ENCODE results near the gene EEPD1. TPM values are rescaled to one million over a fixed set of nuclear protein-coding genes. Genes with fewer than 3 reads are reported as not detected.

Gene EEPD1
- total RNA-seq, 1 donor = 5.2 TPM

DNA sequence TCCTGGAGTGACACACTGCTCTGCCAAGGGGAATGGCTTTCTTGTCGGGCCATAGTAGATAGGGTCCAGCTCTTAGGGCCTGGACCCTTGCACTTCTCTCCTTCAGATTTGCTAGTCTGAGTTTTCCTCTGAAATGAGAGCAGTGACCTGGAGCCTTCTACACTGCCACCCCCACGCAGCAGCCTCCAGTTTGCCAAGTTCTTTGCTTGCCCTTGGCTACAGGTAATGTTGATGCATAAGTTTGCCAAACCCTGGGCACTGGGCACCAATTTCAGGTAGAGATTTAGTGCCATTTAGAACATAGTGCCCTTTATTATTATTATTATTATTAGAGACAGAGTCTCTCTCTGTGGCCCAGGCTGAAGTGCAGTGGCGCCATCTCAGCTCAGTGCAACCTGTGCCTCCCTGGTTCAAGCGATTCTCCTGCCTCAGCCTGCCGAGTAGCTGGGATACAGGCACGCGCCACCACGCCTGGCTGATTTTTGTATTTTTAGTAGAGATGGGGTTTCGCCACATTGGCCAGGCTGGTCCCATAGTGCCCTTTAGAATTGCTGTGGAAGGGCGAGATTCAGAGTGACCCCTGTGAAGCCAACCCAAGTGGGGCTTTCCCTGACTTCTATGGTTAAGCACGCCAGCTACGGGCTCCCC, 14.5 kb downstream of the EEPD1 start:
- TF ChIP-seq, protein P1, sequence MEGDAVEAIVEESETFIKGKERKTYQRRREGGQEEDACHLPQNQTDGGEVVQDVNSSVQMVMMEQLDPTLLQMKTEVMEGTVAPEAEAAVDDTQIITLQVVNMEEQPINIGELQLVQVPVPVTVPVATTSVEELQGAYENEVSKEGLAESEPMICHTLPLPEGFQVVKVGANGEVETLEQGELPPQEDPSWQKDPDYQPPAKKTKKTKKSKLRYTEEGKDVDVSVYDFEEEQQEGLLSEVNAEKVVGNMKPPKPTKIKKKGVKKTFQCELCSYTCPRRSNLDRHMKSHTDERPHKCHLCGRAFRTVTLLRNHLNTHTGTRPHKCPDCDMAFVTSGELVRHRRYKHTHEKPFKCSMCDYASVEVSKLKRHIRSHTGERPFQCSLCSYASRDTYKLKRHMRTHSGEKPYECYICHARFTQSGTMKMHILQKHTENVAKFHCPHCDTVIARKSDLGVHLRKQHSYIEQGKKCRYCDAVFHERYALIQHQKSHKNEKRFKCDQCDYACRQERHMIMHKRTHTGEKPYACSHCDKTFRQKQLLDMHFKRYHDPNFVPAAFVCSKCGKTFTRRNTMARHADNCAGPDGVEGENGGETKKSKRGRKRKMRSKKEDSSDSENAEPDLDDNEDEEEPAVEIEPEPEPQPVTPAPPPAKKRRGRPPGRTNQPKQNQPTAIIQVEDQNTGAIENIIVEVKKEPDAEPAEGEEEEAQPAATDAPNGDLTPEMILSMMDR (IDR thresholded peaks at IDR 0.05; ENCODE audit: insufficient read depth, low read depth, low read length) = no peak
- no peak for DNase-seq (ENCODE audit: low read depth)
- H3K4me3 ChIP-seq (ENCODE audit: low read depth, low read length) = no peak overlapping the region

- DNase-seq (ENCODE audit: low read depth) = no peak
- H3K4me3 ChIP-seq (ENCODE audit: low read depth, low read length) = no peak overlapping the region
- TF ChIP-seq, protein P1 (IDR thresholded peaks at IDR 0.05; ENCODE audit: insufficient read depth, low read depth, low read length) = no peak
Observed at GRCh38 chr7:36171503-36171902, 18.4 kb downstream of the EEPD1 start.

GRCh38 chr7:36175886-36176285, 22.8 kb downstream of the EEPD1 start:
- TF ChIP-seq, protein P1 (IDR thresholded peaks at IDR 0.05; ENCODE audit: insufficient read depth, low read depth, low read length) = no peak
- DNase-seq (ENCODE audit: low read depth) = no peak
- H3K4me3 ChIP-seq (ENCODE audit: low read depth, low read length) = no peak overlapping the region

GRCh38 chr7:36176697-36177096, 23.6 kb downstream of the EEPD1 start:
- no peak for DNase-seq (ENCODE audit: low read depth)
- TF ChIP-seq, protein P1 (IDR thresholded peaks at IDR 0.05; ENCODE audit: insufficient read depth, low read depth, low read length) = no peak

DNA sequence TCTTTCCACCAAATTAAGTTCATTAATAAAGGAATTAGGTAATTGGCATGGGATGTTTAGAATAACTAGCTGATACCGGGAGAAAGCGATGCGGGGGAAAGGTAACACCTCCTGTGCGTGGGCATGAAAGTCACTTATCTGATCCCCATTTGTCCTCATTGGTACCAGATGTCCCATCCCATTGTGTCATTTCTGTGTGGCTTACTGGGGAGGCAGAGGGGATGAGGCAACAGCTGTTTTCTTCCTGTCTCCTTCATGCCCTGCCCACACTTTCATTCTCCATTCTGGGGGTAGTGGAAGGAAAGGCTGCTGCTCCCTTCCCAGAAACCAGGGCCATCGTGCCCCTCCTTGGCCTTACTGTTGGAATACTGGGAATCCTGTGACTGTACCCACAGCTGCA, 27.1 kb downstream of the EEPD1 start:
- DNase-seq (ENCODE audit: low read depth) = no peak
- no peak overlapping the region for H3K4me3 ChIP-seq (ENCODE audit: low read depth, low read length)

More at GRCh38 chr7:36176697-36177096, 23.6 kb downstream of the EEPD1 start:
- no peak overlapping the region for H3K4me3 ChIP-seq (ENCODE audit: low read depth, low read length)

GRCh38 chr7:36181668-36182067, 28.6 kb downstream of the EEPD1 start:
- no peak for DNase-seq (ENCODE audit: low read depth)
- no peak overlapping the region for H3K4me3 ChIP-seq (ENCODE audit: low read depth, low read length)
- TF ChIP-seq, protein P1 (IDR thresholded peaks at IDR 0.05; ENCODE audit: insufficient read depth, low read depth, low read length) = no peak

More for the DNA sequence above, 27.1 kb downstream of the EEPD1 start:
- TF ChIP-seq, protein P1 (IDR thresholded peaks at IDR 0.05; ENCODE audit: insufficient read depth, low read depth, low read length) = no peak

All from fibroblast of villous mesenchyme (primary cell).